BJ (cell line): ENCODE results near the gene NCR3LG1. TPM values are rescaled to one million over a fixed set of nuclear protein-coding genes. Genes with fewer than 3 reads are reported as not detected.

ENCODE experiments used
- CTCF ChIA-PET: fragments of 350-600 bp; formaldehyde crosslinking; extraction: SDS; loops from one replicate; lab custom pipeline; 2021; ENCODE audit warnings: antibody characterized with exemption, inconsistent platforms; lab: Yijun Ruan, JAX
- POLR2A ChIA-PET: fragments of 300-600 bp; sonication (Branson Sonifier 250); formaldehyde crosslinking; extraction: SDS; loops from one replicate; lab custom pipeline; 2021; ENCODE audit warnings: antibody characterized with exemption; lab: Charles Lee
- DNase-seq: peaks from one replicate; pipeline ENCODE4 v3.0.0-alpha.2; 2011; ENCODE audit warnings: low read depth
- H3K27me3 ChIP-seq: 2 replicates; pipeline ENCODE4 v1.6.0; 2011; ENCODE audit warnings: low read length; ENCODE audit not compliant: control insufficient read depth, insufficient read depth
- H3K36me3 ChIP-seq: 2 replicates; pipeline ENCODE4 v1.5.1; 2011; ENCODE audit warnings: low read length; ENCODE audit not compliant: control insufficient read depth, insufficient read depth
- H3K4me3 ChIP-seq: 2 replicates; pipeline ENCODE4 v1.5.1; 2011; ENCODE audit warnings: low read depth, mild to moderate bottlenecking, control low read depth, low read length
- CTCF ChIP-seq: IDR thresholded peaks from 2 replicates; pipeline ENCODE4 v1.5.1; 2011; ENCODE audit warnings: low read depth, mild to moderate bottlenecking, control low read depth, inconsistent platforms, low read length, moderate library complexity; ENCODE audit not compliant: insufficient read depth
- polyA plus RNA-seq: library from polyadenylated mRNA; depleted of rRNA; stranded (reverse); fragments of >200 nt; gene quantifications from 2 replicates; pipeline ENCODE4 v1.2.3, GENCODE V29; 2011

NCR3LG1 gene
- polyA plus RNA-seq, 1 experiment = 1.5 TPM

GRCh38 chr11:17387811-17388210 lies 36.2 kb downstream of the NCR3LG1 start:
- peaks cover 6% of the 10 kb centered on the region; the same call in 1 of the 2 replicates for H3K27me3 ChIP-seq
- TF ChIP-seq CTCF = no peak
- POLR2A ChIA-PET = interaction anchor here (0.6 kb wide), 1 partner anchor 166 kb away, joined by 5 read pairs; no protein-coding TSS in a partner anchor
- CTCF ChIA-PET = interaction anchor here (1.2 to 3.3 kb wide), 4 partner anchors 10 to 131 kb away, joined by 3 to 20 read pairs (median 11); no protein-coding TSS in a partner anchor
- no peak for DNase-seq
- no peak overlapping the region for H3K4me3 ChIP-seq
- no peaks in the 10 kb centered on the region for H3K36me3 ChIP-seq

- ChIA-PET CTCF (interaction anchor here (0.6 to 3.3 kb wide), 9 partner anchors 9 to 130 kb away, joined by 3 to 20 read pairs (median 3); no protein-coding TSS in a partner anchor), POLR2A (no interaction called here)
- DNase-seq = no peak
- Histone ChIP-seq H3K36me3 (no peaks in the 10 kb centered on the region), H3K27me3 (peaks cover 6% of the 10 kb centered on the region; the same call in 1 of the 2 replicates), H3K4me3 (peak within 1 kb of the TSS; percentile 40)
- 0 out of 2 replicates have a peak, but pooled peaks have one; percentile 12 for TF ChIP-seq CTCF
These were observed 37.1 kb downstream of the NCR3LG1 start, which contains the start of gene KCNJ11 for GRCh38 chr11:17388609-17389210. KCNJ11 (minus strand) TSS chr11:17388659; CDS start chr11:17388091, 568 bp downstream.

- POLR2A ChIA-PET = no interaction called here
- Histone ChIP-seq H3K4me3 (peak overlapping the region; percentile 40), H3K36me3 (no peaks in the 10 kb centered on the region), H3K27me3 (peaks cover 6% of the 10 kb centered on the region; the same call in 1 of the 2 replicates)
- peak; percentile 50 for TF ChIP-seq CTCF
- no peak for DNase-seq
- CTCF ChIA-PET = interaction anchor here (0.7 to 3.3 kb wide), 11 partner anchors 9 to 601 kb away, joined by 3 to 20 read pairs (median 3); no protein-coding TSS in a partner anchor
These were observed 37.8 kb downstream of the NCR3LG1 start for GRCh38 chr11:17389211-17389956.

- ChIA-PET CTCF (interaction anchor here (0.7 to 11.3 kb wide), 8 partner anchors 8 to 602 kb away, joined by 3 to 66 read pairs (median 6); no protein-coding TSS in a partner anchor), POLR2A (no interaction called here)
- peaks cover 6% of the 10 kb centered on the region; the same call in 1 of the 2 replicates for H3K27me3 ChIP-seq
- H3K4me3 ChIP-seq = no peak overlapping the region
- H3K36me3 ChIP-seq = no peaks in the 10 kb centered on the region
- no peak for TF ChIP-seq CTCF
- no peak for DNase-seq
These were observed 38.5 kb downstream of the NCR3LG1 start for GRCh38 chr11:17389957-17390649.
